Liver (tissue), 9 donors: ENCODE data around the gene ATF7. TPM values are rescaled to one million over a fixed set of nuclear protein-coding genes. Genes with fewer than 3 reads are reported as not detected.
A peak's percentile ranks its signal among the peaks of the same experiment; 100 is the strongest.
"Not testable (repeated sequence)": the region's sequence is repeated elsewhere in the genome, so short reads cannot be mapped to it uniquely, and the experiment has no call there.

Experiments used
- DNase-seq: peaks from one replicate; pipeline ENCODE4 v3.0.0-alpha.2; 2017; ENCODE audit warnings: low spot score
- H3K27ac ChIP-seq, 2 donors: one replicate each; pipeline ENCODE4 v1.7.0; 2013; ENCODE audit warnings: inconsistent platforms in 2 of 2, low read length in 2 of 2, control low read depth in 1 of 2, low read depth in 1 of 2, mild to moderate bottlenecking in 1 of 2
- H3K27me3 ChIP-seq, 4 donors: one replicate each; pipeline versions ENCODE4 v1.6.1 to v1.7.0; 2013; ENCODE audit warnings: low read length in 3 of 4, inconsistent platforms in 1 of 4, mild to moderate bottlenecking in 1 of 4, moderate library complexity in 1 of 4; ENCODE audit not compliant: control insufficient read depth in 4 of 4, insufficient read depth in 4 of 4
- H3K36me3 ChIP-seq, 4 donors: one replicate each; pipeline versions ENCODE4 v1.6.1 to v1.7.0; 2013; ENCODE audit warnings: low read length in 3 of 4, mild to moderate bottlenecking in 3 of 4, low read depth in 1 of 4, moderate library complexity in 1 of 4; ENCODE audit not compliant: control insufficient read depth in 4 of 4, insufficient read depth in 3 of 4
- H3K4me1 ChIP-seq, 4 donors: one replicate each; pipeline versions ENCODE4 v1.6.1 to v1.7.0; 2013; ENCODE audit warnings: low read length in 3 of 4, mild to moderate bottlenecking in 3 of 4, moderate library complexity in 1 of 4; ENCODE audit not compliant: control insufficient read depth in 4 of 4, insufficient read depth in 4 of 4
- H3K4me3 ChIP-seq, 3 donors: one replicate each; pipeline versions ENCODE4 v1.6.1 to v1.7.0; 2013; ENCODE audit warnings: low read length in 3 of 3, control low read depth in 1 of 3, low read depth in 1 of 3, mild to moderate bottlenecking in 1 of 3
- H3K9ac ChIP-seq, 2 donors: one replicate each; pipeline ENCODE4 v1.7.0; 2013; ENCODE audit warnings: low read length in 2 of 2, mild to moderate bottlenecking in 2 of 2, moderate library complexity in 2 of 2, control low read depth in 1 of 2, low read depth in 1 of 2
- H3K9me3 ChIP-seq, 4 donors: one replicate each; pipeline versions ENCODE4 v1.6.1 to v1.7.0; 2013; ENCODE audit warnings: low read length in 3 of 4; ENCODE audit not compliant: control insufficient read depth in 4 of 4
- ATF3 ChIP-seq: IDR thresholded peaks from 2 replicates; pipeline ENCODE4 v1.6.1; 2016; ENCODE audit warnings: antibody characterized with exemption
- EGR1 ChIP-seq, 2 donors: IDR thresholded peaks; 2 replicates each; pipeline ENCODE4 v1.6.1; 2016 to 2018; ENCODE audit warnings: antibody characterized with exemption in 2 of 2, low read depth in 2 of 2
- FOXA2 ChIP-seq: IDR thresholded peaks from 2 replicates; pipeline ENCODE4 v1.6.1; 2016; ENCODE audit warnings: antibody characterized with exemption
- GABPA ChIP-seq, 2 donors: IDR thresholded peaks in 1 of 2; conservative IDR thresholded peaks in 1 of 2; 2 replicates each; pipeline ENCODE4 v1.6.1; 2016; ENCODE audit warnings: antibody characterized with exemption in 2 of 2, mild to moderate bottlenecking in 1 of 2, moderate library complexity in 1 of 2
- HNF4A ChIP-seq, 2 donors: conservative IDR thresholded peaks; 2 replicates each; pipeline ENCODE4 v1.6.1; 2016; ENCODE audit warnings: antibody characterized with exemption in 2 of 2, mild to moderate bottlenecking in 2 of 2
- HNF4G ChIP-seq: IDR thresholded peaks from 2 replicates; pipeline ENCODE4 v1.6.1; 2016; ENCODE audit warnings: antibody characterized with exemption
- JUND ChIP-seq, 2 donors: IDR thresholded peaks; 2 replicates each; pipeline ENCODE4 v1.6.1; 2016; ENCODE audit warnings: antibody characterized with exemption in 2 of 2
- MAX ChIP-seq: IDR thresholded peaks from 2 replicates; pipeline ENCODE4 v1.6.1; 2016; ENCODE audit warnings: antibody characterized with exemption
- NR2F2 ChIP-seq: IDR thresholded peaks from 2 replicates; pipeline ENCODE4 v1.6.1; 2016; ENCODE audit warnings: antibody characterized with exemption
- RXRA ChIP-seq, 2 donors: IDR thresholded peaks; 2 replicates each; pipeline ENCODE4 v1.6.1; 2017 to 2018; ENCODE audit warnings: antibody characterized with exemption in 2 of 2, mild to moderate bottlenecking in 1 of 2
- SP1 ChIP-seq: IDR thresholded peaks from 2 replicates; pipeline ENCODE4 v1.6.1; 2018; ENCODE audit warnings: antibody characterized with exemption, mild to moderate bottlenecking
- TAF1 ChIP-seq: conservative IDR thresholded peaks from 2 replicates; pipeline ENCODE4 v1.6.1; 2016; ENCODE audit warnings: antibody characterized with exemption, mild to moderate bottlenecking
- ZBTB33 ChIP-seq: IDR thresholded peaks from 2 replicates; pipeline ENCODE4 v1.6.1; 2016; ENCODE audit warnings: antibody characterized with exemption
- WGBS: extraction: QIAGEN DNeasy Blood & Tissue Kit; methylation state at CpG from one replicate; pipeline ENCODE4 v1.1.7; 2013; 5-methylcytosine and 5-hydroxymethylcytosine counted together
- polyA plus RNA-seq, 2 donors: library from polyadenylated mRNA; stranded (reverse) in 1 of 2; unstranded in 1 of 2; fragments of 200-250 nt in 1 of 2; fragments of >200 nt in 1 of 2; fragmentation: Nextera tagmentation in 1 of 2; extraction: Ambion mirVana in 1 of 2; gene quantifications; one replicate each; pipeline versions ENCODE4 v1.2.1 to v1.2.3, GENCODE V29; 2013 to 2015
- total RNA-seq, 2 donors: library from RNA; depleted of rRNA; stranded (reverse); fragments of >200 nt; gene quantifications; one replicate each; pipeline ENCODE4 v1.2.3, GENCODE V29; 2014
- donor health status: healthy.
- donor health status: healthy.
- donor health status: healthy.
- donor health status: healthy.
- donor health status: healthy.

Gene ATF7
- total and polyA plus RNA-seq, 4 donors = 5.3 to 14.5 (median 9.9) TPM

GRCh38 chr12:53567961-53568808 is 58.0 kb downstream of the ATF7 start:
- Histone ChIP-seq H3K9ac (no peak overlapping the region), H3K4me3 (no peak overlapping the region), H3K27me3 (no peaks in the 10 kb centered on the region), H3K36me3 (no peaks in the 10 kb centered on the region), H3K4me1 (peaks cover 0 to 8% (median 0%) of the 10 kb centered on the region in 4 donors), H3K27ac (no peak overlapping the region), H3K9me3 (no peaks in the 10 kb centered on the region)
- 89% methylated on average over 6 of the region's 6 CpGs for WGBS
- no peak for TF ChIP-seq ZBTB33
- no peak for TF ChIP-seq HNF4G
- TF ChIP-seq ATF3 = no peak
- TF ChIP-seq SP1 = no peak
- TF ChIP-seq JUND (IDR thresholded peaks at IDR 0.05) = no peak
- TF ChIP-seq TAF1 = no peak
- no peak for TF ChIP-seq GABPA (IDR thresholded peaks at IDR 0.05 in 1 of 2, conservative IDR thresholded peaks at IDR 0.05 in 1 of 2)
- no peak for TF ChIP-seq RXRA (IDR thresholded peaks at IDR 0.05)
- TF ChIP-seq MAX = no peak
- TF ChIP-seq EGR1 (IDR thresholded peaks at IDR 0.05; ENCODE audit: low read depth in 2 of 2) = no peak
- no peak for TF ChIP-seq FOXA2
- no peak for TF ChIP-seq HNF4A (conservative IDR thresholded peaks at IDR 0.05)
- no peak for DNase-seq

GRCh38 chr12:53565376-53565775 is 60.8 kb downstream of the ATF7 start:
- DNase-seq, H3K27me3 ChIP-seq, H3K36me3 ChIP-seq, H3K9ac ChIP-seq, H3K4me1 ChIP-seq, H3K4me3 ChIP-seq, H3K9me3 ChIP-seq, H3K27ac ChIP-seq: not testable (repeated sequence)
- WGBS = 92% methylated on average over 5 of the region's 5 CpGs

- Histone ChIP-seq H3K4me1 (peaks cover 0 to 8% (median 0%) of the 10 kb centered on the region in 4 donors), H3K9ac (no peak overlapping the region), H3K27me3 (no peaks in the 10 kb centered on the region), H3K9me3 (no peaks in the 10 kb centered on the region), H3K27ac (no peak overlapping the region), H3K4me3 (no peak overlapping the region), H3K36me3 (no peaks in the 10 kb centered on the region)
- TF ChIP-seq SP1 (no peak), HNF4G (no peak), NR2F2 (peak; percentile 32), MAX (no peak)
- no peak for DNase-seq
These were observed 61.2 kb downstream of the ATF7 start for GRCh38 chr12:53564941-53565340.
